Suprapubic skin (tissue), 4 donors: ENCODE data around the gene ARHGEF17.

Source experiments
- EP300 ChIP-seq: sonication (generic); formaldehyde crosslinking; IDR thresholded peaks from one replicate; pipeline ENCODE4 v1.6.1; 2017; ENCODE audit warnings: antibody characterized with exemption
- POLR2A ChIP-seq, 2 donors: fragments of 450-650 bp; IDR thresholded peaks; one replicate each; pipeline ENCODE4 v1.6.1; 2017; ENCODE audit warnings: antibody characterized with exemption in 2 of 2, mild to moderate bottlenecking in 2 of 2, moderate library complexity in 2 of 2
- POLR2AphosphoS5 ChIP-seq, 3 donors: sonication (generic); formaldehyde crosslinking; IDR thresholded peaks; one replicate each; pipeline ENCODE4 v1.6.1; 2017; ENCODE audit warnings: antibody characterized with exemption in 3 of 3
- TF ChIP-seq, protein P1 (sequence below), 2 donors: fragments of 200-600 bp in 1 of 2; fragments of 450-650 bp in 1 of 2; sonication (generic) in 1 of 2; IDR thresholded peaks; one replicate each; pipeline ENCODE4 v1.5.1; 2016 to 2019; ENCODE audit warnings: antibody characterized with exemption in 2 of 2, mild to moderate bottlenecking in 1 of 2, moderate library complexity in 1 of 2

DNA sequence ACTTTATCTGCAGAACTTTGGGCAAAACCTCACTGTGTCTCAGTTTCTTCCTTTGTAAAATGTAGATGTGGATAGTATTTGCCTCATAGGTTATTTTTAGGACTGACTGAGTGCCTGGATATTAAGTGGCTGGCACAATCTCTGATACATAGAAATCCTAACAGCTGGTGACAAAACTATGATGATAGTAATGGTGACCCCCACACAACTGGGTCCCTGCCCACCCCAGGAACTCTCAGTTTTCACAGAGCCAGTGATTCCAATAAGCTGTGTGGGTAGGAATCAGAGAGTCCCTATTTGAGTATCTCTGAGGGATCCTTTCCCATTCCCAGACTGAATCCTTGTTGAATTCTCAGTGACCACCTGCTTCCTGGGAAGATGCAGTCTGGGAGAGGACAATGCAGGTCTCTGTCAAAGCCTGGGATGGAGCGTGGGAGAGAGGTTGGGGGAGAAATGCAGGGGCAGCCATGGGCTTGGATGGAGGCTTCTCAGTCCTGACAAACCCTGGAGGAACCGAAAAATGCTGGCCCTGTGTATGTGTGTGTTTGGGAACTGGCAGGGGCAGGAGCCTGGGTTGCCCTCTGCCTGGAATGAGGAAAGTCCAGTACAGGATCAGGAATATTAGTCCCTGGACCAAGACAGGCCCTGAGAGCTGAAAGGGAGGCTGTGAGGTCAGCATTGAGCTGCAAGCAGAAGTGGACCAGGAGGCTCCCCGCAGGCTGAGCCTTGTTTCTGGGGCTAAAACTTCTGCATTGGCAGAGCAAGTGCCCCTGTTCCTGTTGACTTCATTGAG, 42.0 kb upstream of the ARHGEF17 start:
- TF ChIP-seq, protein P1, sequence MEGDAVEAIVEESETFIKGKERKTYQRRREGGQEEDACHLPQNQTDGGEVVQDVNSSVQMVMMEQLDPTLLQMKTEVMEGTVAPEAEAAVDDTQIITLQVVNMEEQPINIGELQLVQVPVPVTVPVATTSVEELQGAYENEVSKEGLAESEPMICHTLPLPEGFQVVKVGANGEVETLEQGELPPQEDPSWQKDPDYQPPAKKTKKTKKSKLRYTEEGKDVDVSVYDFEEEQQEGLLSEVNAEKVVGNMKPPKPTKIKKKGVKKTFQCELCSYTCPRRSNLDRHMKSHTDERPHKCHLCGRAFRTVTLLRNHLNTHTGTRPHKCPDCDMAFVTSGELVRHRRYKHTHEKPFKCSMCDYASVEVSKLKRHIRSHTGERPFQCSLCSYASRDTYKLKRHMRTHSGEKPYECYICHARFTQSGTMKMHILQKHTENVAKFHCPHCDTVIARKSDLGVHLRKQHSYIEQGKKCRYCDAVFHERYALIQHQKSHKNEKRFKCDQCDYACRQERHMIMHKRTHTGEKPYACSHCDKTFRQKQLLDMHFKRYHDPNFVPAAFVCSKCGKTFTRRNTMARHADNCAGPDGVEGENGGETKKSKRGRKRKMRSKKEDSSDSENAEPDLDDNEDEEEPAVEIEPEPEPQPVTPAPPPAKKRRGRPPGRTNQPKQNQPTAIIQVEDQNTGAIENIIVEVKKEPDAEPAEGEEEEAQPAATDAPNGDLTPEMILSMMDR (IDR thresholded peaks at IDR 0.05): no peak
- TF ChIP-seq POLR2A (IDR thresholded peaks at IDR 0.05) (no peak), EP300 (no peak), POLR2AphosphoS5 (IDR thresholded peaks at IDR 0.05) (no peak)
